Adrenal gland (tissue), 5 donors: ENCODE measurements around the gene ITFG1.

Experiments
- CTCF ChIP-seq, 6 experiments: fragments of 450-650 bp in 4 of 6; fragments of 200-600 bp in 2 of 6; sonication (generic) in 1 of 6; IDR thresholded peaks; 1 replicate in 5 of 6; 2 replicates in 1 of 6; pipeline versions ENCODE4 v1.5.1 to v1.8.0; 2016 to 2021; ENCODE audit warnings: antibody characterized with exemption in 6 of 6, mild to moderate bottlenecking in 2 of 6, moderate library complexity in 1 of 6
- POLR2A ChIP-seq, 2 donors: fragments of 450-650 bp; IDR thresholded peaks; one replicate each; pipeline ENCODE4 v1.6.1; 2017; ENCODE audit warnings: antibody characterized with exemption in 2 of 2, mild to moderate bottlenecking in 2 of 2, moderate library complexity in 1 of 2
- donor health status: DM: no; HTN: no; CAD: no.

DNA sequence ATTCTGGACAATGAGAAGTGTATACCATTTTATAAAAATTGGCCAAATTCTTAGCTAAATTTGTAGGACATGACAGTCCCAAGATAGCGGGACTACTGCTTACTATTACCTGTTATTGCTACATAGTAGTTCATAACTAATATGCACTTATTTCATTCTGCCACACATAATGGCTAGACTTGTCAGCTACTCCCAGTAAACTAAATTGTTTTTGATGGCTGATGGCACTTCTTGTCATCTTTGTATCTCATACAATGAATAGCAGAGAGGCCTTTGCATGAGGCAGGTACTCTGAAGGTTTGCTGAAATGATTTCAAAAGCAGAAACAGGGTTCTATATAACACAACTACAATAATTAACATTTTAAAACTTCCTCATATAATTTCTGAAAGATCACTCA lies 44.0 kb downstream of the ITFG1 start:
- no peak for TF ChIP-seq POLR2A (IDR thresholded peaks at IDR 0.05)
- TF ChIP-seq CTCF (IDR thresholded peaks at IDR 0.05) = no peak
